ENCODE data around the gene SYK.

DNA sequence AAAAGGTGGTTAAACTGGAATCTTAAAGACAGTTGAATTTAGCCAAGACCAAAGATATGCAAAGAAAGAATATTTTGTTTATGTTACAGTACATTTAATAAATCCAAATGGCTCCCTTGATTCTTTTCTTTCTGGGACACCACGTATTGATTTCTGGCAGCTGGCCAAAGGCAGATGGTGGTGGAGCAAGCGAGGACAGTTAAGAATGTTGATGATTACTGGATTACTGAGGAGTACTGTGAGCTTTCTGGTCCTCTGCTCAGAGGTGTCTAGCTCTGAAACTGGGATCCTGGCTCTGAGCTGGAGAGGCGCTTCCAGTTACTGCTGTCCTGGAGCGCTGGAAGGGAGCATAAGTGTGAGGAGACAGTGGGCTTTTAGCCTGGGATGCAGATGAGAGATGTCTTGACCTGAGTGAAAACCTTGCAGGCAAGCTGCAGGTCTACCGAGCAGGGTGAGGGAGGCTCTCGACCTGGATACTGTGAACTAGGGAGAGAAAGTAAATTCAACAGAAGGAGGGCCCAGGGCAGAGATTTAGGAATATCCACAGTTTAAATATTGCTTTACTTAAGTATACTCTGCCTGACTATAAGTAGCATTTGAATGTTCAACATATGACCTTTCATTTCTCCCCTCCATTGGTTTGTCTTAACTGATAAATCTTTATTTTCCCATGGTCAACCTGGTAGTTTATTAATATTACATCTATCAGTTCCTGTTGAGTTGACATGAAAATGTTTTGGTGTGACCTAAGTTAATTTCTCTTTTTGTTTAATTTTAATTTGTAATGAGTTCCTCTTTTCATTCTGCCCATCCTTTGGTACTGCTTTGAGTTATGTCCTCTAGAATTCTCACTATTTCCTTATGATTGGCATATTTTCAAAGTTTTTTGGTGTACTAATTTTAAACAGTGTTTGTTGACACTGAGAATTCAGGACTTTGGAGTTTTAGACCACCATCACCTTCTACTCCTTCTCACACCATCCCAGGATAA, 3.7 kb downstream of the SYK start:
- TF ChIP-seq, protein P1, sequence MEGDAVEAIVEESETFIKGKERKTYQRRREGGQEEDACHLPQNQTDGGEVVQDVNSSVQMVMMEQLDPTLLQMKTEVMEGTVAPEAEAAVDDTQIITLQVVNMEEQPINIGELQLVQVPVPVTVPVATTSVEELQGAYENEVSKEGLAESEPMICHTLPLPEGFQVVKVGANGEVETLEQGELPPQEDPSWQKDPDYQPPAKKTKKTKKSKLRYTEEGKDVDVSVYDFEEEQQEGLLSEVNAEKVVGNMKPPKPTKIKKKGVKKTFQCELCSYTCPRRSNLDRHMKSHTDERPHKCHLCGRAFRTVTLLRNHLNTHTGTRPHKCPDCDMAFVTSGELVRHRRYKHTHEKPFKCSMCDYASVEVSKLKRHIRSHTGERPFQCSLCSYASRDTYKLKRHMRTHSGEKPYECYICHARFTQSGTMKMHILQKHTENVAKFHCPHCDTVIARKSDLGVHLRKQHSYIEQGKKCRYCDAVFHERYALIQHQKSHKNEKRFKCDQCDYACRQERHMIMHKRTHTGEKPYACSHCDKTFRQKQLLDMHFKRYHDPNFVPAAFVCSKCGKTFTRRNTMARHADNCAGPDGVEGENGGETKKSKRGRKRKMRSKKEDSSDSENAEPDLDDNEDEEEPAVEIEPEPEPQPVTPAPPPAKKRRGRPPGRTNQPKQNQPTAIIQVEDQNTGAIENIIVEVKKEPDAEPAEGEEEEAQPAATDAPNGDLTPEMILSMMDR (IDR thresholded peaks at IDR 0.05) = no peak
- no peak for TF ChIP-seq POLR2A (IDR thresholded peaks at IDR 0.05)
